Measurements from ENCODE around the gene DDX54.

- TF ChIP-seq, protein P1, sequence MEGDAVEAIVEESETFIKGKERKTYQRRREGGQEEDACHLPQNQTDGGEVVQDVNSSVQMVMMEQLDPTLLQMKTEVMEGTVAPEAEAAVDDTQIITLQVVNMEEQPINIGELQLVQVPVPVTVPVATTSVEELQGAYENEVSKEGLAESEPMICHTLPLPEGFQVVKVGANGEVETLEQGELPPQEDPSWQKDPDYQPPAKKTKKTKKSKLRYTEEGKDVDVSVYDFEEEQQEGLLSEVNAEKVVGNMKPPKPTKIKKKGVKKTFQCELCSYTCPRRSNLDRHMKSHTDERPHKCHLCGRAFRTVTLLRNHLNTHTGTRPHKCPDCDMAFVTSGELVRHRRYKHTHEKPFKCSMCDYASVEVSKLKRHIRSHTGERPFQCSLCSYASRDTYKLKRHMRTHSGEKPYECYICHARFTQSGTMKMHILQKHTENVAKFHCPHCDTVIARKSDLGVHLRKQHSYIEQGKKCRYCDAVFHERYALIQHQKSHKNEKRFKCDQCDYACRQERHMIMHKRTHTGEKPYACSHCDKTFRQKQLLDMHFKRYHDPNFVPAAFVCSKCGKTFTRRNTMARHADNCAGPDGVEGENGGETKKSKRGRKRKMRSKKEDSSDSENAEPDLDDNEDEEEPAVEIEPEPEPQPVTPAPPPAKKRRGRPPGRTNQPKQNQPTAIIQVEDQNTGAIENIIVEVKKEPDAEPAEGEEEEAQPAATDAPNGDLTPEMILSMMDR (IDR thresholded peaks at IDR 0.05; ENCODE audit: insufficient read depth, low read length) = no peak
- TF ChIP-seq POLR2AphosphoS5 (IDR thresholded peaks at IDR 0.05; ENCODE audit: low read depth) (no peak), SPI1 (IDR thresholded peaks at IDR 0.05; ENCODE audit: borderline replicate concordance, low read depth) (no peak), REST (IDR thresholded peaks at IDR 0.05; ENCODE audit: insufficient replicate concordance, low read depth) (no peak), GABPA (IDR thresholded peaks at IDR 0.05; ENCODE audit: low read depth) (no peak)
Measured at GRCh38 chr12:113202300-113203075, 17.2 kb upstream of the DDX54 start.

Measured in HL-60 (cell line).